Heart left ventricle (tissue), 16 donors: ENCODE results near the gene CDK5RAP2. TPM values are rescaled to one million over a fixed set of nuclear protein-coding genes. Genes with fewer than 3 reads are reported as not detected.

ENCODE experiments used
- ATAC-seq, 4 donors: fragments of 200-7000 bp; cut with Tn5 transposase; one replicate each; pipeline ENCODE4 v1.9.1; 2020 to 2022; ENCODE audit warnings: moderate library complexity in 4 of 4, mild to moderate bottlenecking in 3 of 4, moderate number of reproducible peaks in 1 of 4
- DNase-seq, 5 donors: peaks; one replicate each; pipeline ENCODE4 v3.0.0-alpha.2; 2020
- H3K27ac ChIP-seq, 12 donors: fragments of 200-600 bp; sonication (generic) in 4 of 12; one replicate each; pipeline versions ENCODE4 v1.5.0 to v1.8.0; 2016 to 2022; ENCODE audit warnings: mild to moderate bottlenecking in 2 of 12
- H3K27me3 ChIP-seq, 9 donors: fragments of 200-600 bp; sonication (generic) in 2 of 9; one replicate each; pipeline versions ENCODE4 v1.5.1 to v1.8.0; 2016 to 2022; ENCODE audit warnings: mild to moderate bottlenecking in 3 of 9
- H3K36me3 ChIP-seq, 9 donors: fragments of 200-600 bp; sonication (generic) in 2 of 9; one replicate each; pipeline versions ENCODE4 v1.5.0 to v1.8.0; 2018 to 2022; ENCODE audit warnings: mild to moderate bottlenecking in 2 of 9
- H3K4me1 ChIP-seq, 12 donors: fragments of 200-600 bp; sonication (generic) in 4 of 12; one replicate each; pipeline versions ENCODE4 v1.5.0 to v1.8.0; 2016 to 2022; ENCODE audit warnings: mild to moderate bottlenecking in 3 of 12
- H3K4me3 ChIP-seq, 12 donors: fragments of 200-600 bp; sonication (generic) in 4 of 12; one replicate each; pipeline versions ENCODE4 v1.5.0 to v1.8.0; 2017 to 2022; ENCODE audit warnings: mild to moderate bottlenecking in 9 of 12, moderate library complexity in 4 of 12
- H3K9me3 ChIP-seq, 12 donors: fragments of 200-600 bp; sonication (generic) in 4 of 12; one replicate each; pipeline versions ENCODE4 v1.5.0 to v1.8.0; 2016 to 2022; ENCODE audit warnings: mild to moderate bottlenecking in 1 of 12
- POLR2A ChIP-seq, 2 donors: fragments of 450-650 bp; IDR thresholded peaks; one replicate each; pipeline ENCODE4 v1.6.1; 2017; ENCODE audit warnings: antibody characterized with exemption in 2 of 2, mild to moderate bottlenecking in 2 of 2, moderate library complexity in 2 of 2
- WGBS, 4 donors: extraction: QIAGEN DNeasy Blood & Tissue Kit in 2 of 4; methylation state at CpG; one replicate each; pipeline versions ENCODE4 v1.1.5 to v1.1.7; 2013 to 2018; 5-methylcytosine and 5-hydroxymethylcytosine counted together
- intact Hi-C, 10 donors: fragments of 100-400 bp; cut with DNase I; formaldehyde crosslinking; loops; one replicate each; pipeline versions ENCODE4 v1.11.1 to v1.14.2; 2022
- polyA plus RNA-seq, 2 donors: library from polyadenylated mRNA; stranded (reverse); fragments of 200-250 nt; gene quantifications; one replicate each; pipeline ENCODE4 v1.2.3, GENCODE V29; 2013
- total RNA-seq, 9 donors: library from RNA; depleted of rRNA in 2 of 9; stranded (reverse); fragments of >200 nt in 2 of 9; fragmentation: NEBNext Ultra II Directional in 3 of 9; extraction: Animal tissue kit (Norgen Biotek cat#: 25700) in 3 of 9; gene quantifications; one replicate each; pipeline versions ENCODE4 v1.1.0 to v1.2.4, GENCODE V29; 2016 to 2023
- TF ChIP-seq, protein P1 (sequence below), 12 donors: fragments of 200-600 bp; sonication (generic) in 4 of 12; IDR thresholded peaks; one replicate each; pipeline versions ENCODE4 v1.5.0 to v1.8.0; 2018 to 2022; ENCODE audit warnings: antibody characterized with exemption in 12 of 12, mild to moderate bottlenecking in 5 of 12
- donor health status: ischemic (EF 13 %, LVEDD 7.1; RV severe dilation, severe dysfunction).
- donor health status: healthy with polysubstance abuse.
- donor health status: DM: no; HTN: yes; CAD: no.
- donor health status: DM: no; HTN: no; CAD: no.
- donor health status: ischemic (EF 25% LVEDD 6.9; RV normal size, moderate dysfunction).
- donor health status: ischemic (EF 25% LVEDD 5.7; RV mildly dilated, moderate dysfunction).
- donor health status: healthy.
- donor health status: DM: yes; HTN: yes; CAD: no.
- donor health status: ischemic (EF 35%, LVEDD 5.7; RV mildly dilated, moderate dysfunction).
- donor health status: nonischemic (EF 11% LVEDD 7.7; RV severe dilation, severe dysfunction).
- donor health status: DM: yes; HTN: yes; CAD: no.
- donor health status: PGD.
- donor health status: ischemic (EF 29% LVEDD 5.4; RV normal size, mild dysfunction).
- donor health status: nonischemic (EF 23%, LVEDD 6.1; RV moderate dilation, normal function).

Gene CDK5RAP2
- total and polyA plus RNA-seq, 11 donors, result 26.1 to 114 (median 53.1) TPM

DNA sequence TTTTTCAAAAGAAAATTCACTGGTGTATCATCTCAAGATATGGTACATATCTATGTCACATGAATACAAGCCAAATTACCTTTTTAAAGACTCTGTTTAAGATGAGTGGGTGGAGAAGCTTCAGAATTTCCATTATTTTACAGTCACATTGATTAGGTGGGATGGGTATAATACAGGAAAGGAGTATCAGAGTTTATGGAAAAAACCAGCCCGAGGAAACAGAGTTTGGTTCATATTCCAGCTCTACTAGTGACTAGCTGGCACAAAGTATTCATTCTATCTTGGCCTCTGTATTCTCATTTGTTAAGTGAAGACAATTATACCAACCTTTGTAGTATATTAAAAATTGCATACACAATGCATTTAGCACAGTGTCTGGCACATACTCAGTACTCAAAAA, 46.5 kb upstream of the CDK5RAP2 start:
- ATAC-seq (no peak), DNase-seq (no peak)
- no peak overlapping the region for H3K27ac ChIP-seq
- 69 to 81% (median 77%) methylated on average over 1 of the region's 1 CpG for WGBS, 4 donors
- H3K27me3 ChIP-seq, result no peaks in the 10 kb centered on the region
- H3K9me3 ChIP-seq, result no peaks in the 10 kb centered on the region
- H3K4me1 ChIP-seq, result peaks cover 0 to 14% (median 0%) of the 10 kb centered on the region in 12 donors
- intact Hi-C loops, result loop anchor here in 4 of 10 donors (10.0 kb wide), 1 partner anchor 88 kb away; the partner anchor contains the start of gene MEGF9 (in 4 of the 4)
- H3K4me3 ChIP-seq, result no peak overlapping the region
- peaks cover 0 to 7% (median 0%) of the 10 kb centered on the region in 9 donors for H3K36me3 ChIP-seq
- TF ChIP-seq, protein P1, sequence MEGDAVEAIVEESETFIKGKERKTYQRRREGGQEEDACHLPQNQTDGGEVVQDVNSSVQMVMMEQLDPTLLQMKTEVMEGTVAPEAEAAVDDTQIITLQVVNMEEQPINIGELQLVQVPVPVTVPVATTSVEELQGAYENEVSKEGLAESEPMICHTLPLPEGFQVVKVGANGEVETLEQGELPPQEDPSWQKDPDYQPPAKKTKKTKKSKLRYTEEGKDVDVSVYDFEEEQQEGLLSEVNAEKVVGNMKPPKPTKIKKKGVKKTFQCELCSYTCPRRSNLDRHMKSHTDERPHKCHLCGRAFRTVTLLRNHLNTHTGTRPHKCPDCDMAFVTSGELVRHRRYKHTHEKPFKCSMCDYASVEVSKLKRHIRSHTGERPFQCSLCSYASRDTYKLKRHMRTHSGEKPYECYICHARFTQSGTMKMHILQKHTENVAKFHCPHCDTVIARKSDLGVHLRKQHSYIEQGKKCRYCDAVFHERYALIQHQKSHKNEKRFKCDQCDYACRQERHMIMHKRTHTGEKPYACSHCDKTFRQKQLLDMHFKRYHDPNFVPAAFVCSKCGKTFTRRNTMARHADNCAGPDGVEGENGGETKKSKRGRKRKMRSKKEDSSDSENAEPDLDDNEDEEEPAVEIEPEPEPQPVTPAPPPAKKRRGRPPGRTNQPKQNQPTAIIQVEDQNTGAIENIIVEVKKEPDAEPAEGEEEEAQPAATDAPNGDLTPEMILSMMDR (IDR thresholded peaks at IDR 0.05), result no peak
- no peak for TF ChIP-seq POLR2A (IDR thresholded peaks at IDR 0.05)

DNA sequence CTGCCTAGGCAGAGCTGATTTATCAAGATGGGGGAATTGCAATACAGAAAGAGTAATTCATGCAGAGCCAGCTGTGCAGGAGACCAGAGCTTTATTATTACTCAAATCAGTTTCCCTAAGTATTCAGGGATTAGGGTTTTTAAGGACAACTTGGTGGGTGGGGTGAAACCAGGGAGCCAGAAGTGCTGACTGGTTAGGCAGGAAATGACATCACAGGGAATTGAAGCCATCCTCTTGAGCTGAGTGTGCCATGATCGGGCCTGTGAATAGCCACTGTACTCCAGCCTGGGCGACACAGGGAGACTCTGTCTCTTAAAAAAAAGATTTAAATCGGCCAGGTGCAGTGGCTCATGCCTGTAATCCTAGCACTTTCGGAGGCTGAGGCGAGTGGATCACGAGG, 45.3 kb upstream of the CDK5RAP2 start:
- WGBS, 4 donors, result 84 to 91% (median 88%) methylated on average over 6 of the region's 6 CpGs
- no peak for TF ChIP-seq POLR2A (IDR thresholded peaks at IDR 0.05)
- TF ChIP-seq, protein P1 (IDR thresholded peaks at IDR 0.05), result no peak
- ATAC-seq (peak in 2 of 4 donors; percentile 28 to 45), DNase-seq (no peak)
- peaks cover 0 to 8% (median 0%) of the 10 kb centered on the region in 9 donors for H3K36me3 ChIP-seq
- no peaks in the 10 kb centered on the region for H3K27me3 ChIP-seq
- H3K9me3 ChIP-seq, result no peaks in the 10 kb centered on the region
- intact Hi-C loops, result loop anchor here in 4 of 10 donors (10.0 kb wide), 1 partner anchor 90 kb away; the partner anchor contains the start of gene MEGF9 (in 4 of the 4)
- H3K4me3 ChIP-seq, result no peak overlapping the region
- H3K4me1 ChIP-seq, result peaks cover 0 to 16% (median 0%) of the 10 kb centered on the region in 12 donors
- H3K27ac ChIP-seq, result no peak overlapping the region

DNA sequence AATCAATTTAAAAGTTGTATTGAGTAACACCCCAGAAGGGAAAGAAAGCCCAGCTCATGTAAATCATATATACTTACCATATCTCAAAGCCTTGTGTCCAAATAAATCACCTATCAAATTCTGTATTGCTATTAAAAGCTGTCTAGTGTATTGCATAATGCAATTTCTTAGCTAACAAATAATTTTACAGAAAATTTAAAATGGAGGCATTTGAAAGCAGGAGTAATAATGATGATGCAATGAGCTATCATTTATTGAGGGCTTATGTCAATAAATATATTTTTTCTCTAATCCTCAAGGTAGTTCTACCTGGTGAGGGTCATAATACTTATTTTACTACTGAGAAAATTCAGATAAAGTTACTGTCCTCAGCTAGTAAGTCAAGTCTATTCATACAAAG, 42.8 kb upstream of the CDK5RAP2 start:
- no peak overlapping the region for H3K4me3 ChIP-seq
- intact Hi-C loops, result loop anchor here in 6 of 10 donors (5.0 to 10.0 kb wide), 3 partner anchors 92 to 435 kb away; partner anchors contain the start of gene MEGF9 (in 4 of the 6)

DNA sequence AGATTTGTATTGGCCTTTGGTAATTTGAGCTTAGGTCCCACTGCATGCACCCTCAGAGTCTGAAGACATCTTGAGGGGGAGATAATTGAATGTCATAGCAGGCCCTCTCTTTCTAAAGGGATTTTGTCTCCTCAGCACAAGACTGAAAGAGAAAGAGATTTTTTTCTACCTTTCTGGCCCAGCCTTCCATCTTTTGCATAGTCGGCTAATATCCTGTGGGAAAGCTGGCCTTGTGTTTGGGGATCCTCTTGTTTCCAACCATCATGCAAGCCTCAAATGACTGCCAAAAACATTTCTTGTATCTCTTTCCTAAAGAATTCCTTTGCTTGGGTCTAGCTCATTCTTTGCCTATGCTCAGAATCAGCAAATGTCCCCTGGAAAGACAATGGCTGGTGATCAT, 42.0 kb upstream of the CDK5RAP2 start:
- intact Hi-C loops, result loop anchor here in 6 of 10 donors (5.0 to 10.0 kb wide), 3 partner anchors 93 to 435 kb away; partner anchors contain the start of gene MEGF9 (in 4 of the 6)
- TF ChIP-seq POLR2A (IDR thresholded peaks at IDR 0.05), result no peak
- TF ChIP-seq, protein P1 (IDR thresholded peaks at IDR 0.05), result no peak
- Histone ChIP-seq H3K27me3 (no peaks in the 10 kb centered on the region), H3K4me3 (no peak overlapping the region), H3K36me3 (peaks cover 0 to 8% (median 0%) of the 10 kb centered on the region in 9 donors), H3K4me1 (peaks cover 0 to 23% (median 0%) of the 10 kb centered on the region in 12 donors), H3K27ac (no peak overlapping the region), H3K9me3 (no peaks in the 10 kb centered on the region)
- WGBS, 4 donors, result 89 to 100% (median 96%) methylated on average over 1 of the region's 1 CpG
- no peak for ATAC-seq
- no peak for DNase-seq

More for the DNA sequence above, 42.8 kb upstream of the CDK5RAP2 start:
- DNase-seq (no peak), ATAC-seq (no peak)
- Histone ChIP-seq H3K4me1 (peaks cover 0 to 23% (median 0%) of the 10 kb centered on the region in 12 donors), H3K27ac (no peak overlapping the region), H3K36me3 (peaks cover 0 to 8% (median 0%) of the 10 kb centered on the region in 9 donors), H3K27me3 (no peaks in the 10 kb centered on the region), H3K9me3 (no peaks in the 10 kb centered on the region)
- TF ChIP-seq, protein P1 (IDR thresholded peaks at IDR 0.05), result no peak
- no peak for TF ChIP-seq POLR2A (IDR thresholded peaks at IDR 0.05)
